H9 (cell line): ENCODE data around the gene FOXQ1. TPM values are rescaled to one million over a fixed set of nuclear protein-coding genes. Genes with fewer than 3 reads are reported as not detected.

Experiments used
- DNase-seq: peaks from one replicate; pipeline ENCODE4 v3.0.0-alpha.2; 2017
- H2AFZ ChIP-seq: one replicate; pipeline ENCODE4 v1.6.1; 2013; ENCODE audit warnings: mild to moderate bottlenecking, low read length, control low read depth, moderate library complexity
- H2AK5ac ChIP-seq: 2 replicates; pipeline ENCODE4 v1.6.1; 2013; ENCODE audit warnings: low read length, control low read depth, mixed read lengths; ENCODE audit not compliant: insufficient read length
- H2BK120ac ChIP-seq: one replicate; pipeline ENCODE4 v1.6.1; 2013; ENCODE audit warnings: low read depth, mild to moderate bottlenecking, low read length, control low read depth, inconsistent platforms; ENCODE audit not compliant: poor library complexity, severe bottlenecking
- H2BK12ac ChIP-seq: 2 replicates; pipeline ENCODE4 v1.6.1; 2013; ENCODE audit warnings: low read length, control low read depth, mixed read lengths, low read depth; ENCODE audit not compliant: insufficient read length
- H2BK15ac ChIP-seq: 2 replicates; pipeline ENCODE4 v1.6.1; 2013; ENCODE audit warnings: low read depth, low read length, control low read depth
- H2BK20ac ChIP-seq: one replicate; pipeline ENCODE4 v1.6.1; 2013; ENCODE audit warnings: low read depth, mild to moderate bottlenecking, low read length, control low read depth, inconsistent platforms; ENCODE audit not compliant: poor library complexity, severe bottlenecking
- H2BK5ac ChIP-seq: 2 replicates; pipeline ENCODE4 v1.6.1; 2013; ENCODE audit warnings: low read length, control low read depth, mixed read lengths; ENCODE audit not compliant: insufficient read length
- H3K14ac ChIP-seq: 2 replicates; pipeline ENCODE4 v1.6.1; 2013; ENCODE audit warnings: low read length, control low read depth; ENCODE audit not compliant: insufficient read depth
- H3K18ac ChIP-seq: 2 replicates; pipeline ENCODE4 v1.6.1; 2013; ENCODE audit warnings: low read depth, mild to moderate bottlenecking, mixed read lengths, low read length, control low read depth; ENCODE audit not compliant: insufficient read length
- H3K23ac ChIP-seq: 2 replicates; pipeline ENCODE4 v1.6.1; 2013; ENCODE audit warnings: low read length, control low read depth, mixed read lengths, low read depth; ENCODE audit not compliant: insufficient read length
- H3K23me2 ChIP-seq: 2 replicates; pipeline ENCODE4 v1.6.1; 2013; ENCODE audit warnings: low read depth, mild to moderate bottlenecking, mixed read lengths, low read length, control low read depth; ENCODE audit not compliant: insufficient read length, poor library complexity, severe bottlenecking
- H3K27ac ChIP-seq: 2 replicates; pipeline ENCODE4 v1.5.1; 2013; ENCODE audit warnings: low read length, control low read depth, mixed read lengths, low read depth; ENCODE audit not compliant: insufficient read length
- H3K27me3 ChIP-seq: 2 replicates; pipeline ENCODE4 v1.6.1; 2013; ENCODE audit warnings: low read length, control low read depth, inconsistent platforms; ENCODE audit not compliant: insufficient read depth
- H3K4ac ChIP-seq: 2 replicates; pipeline ENCODE4 v1.6.1; 2013; ENCODE audit warnings: low read depth, mild to moderate bottlenecking, control low read depth, inconsistent platforms, low read length, moderate library complexity
- H3K4me1 ChIP-seq: 2 replicates; pipeline ENCODE4 v1.6.1; 2013; ENCODE audit warnings: low read length, control low read depth, inconsistent platforms; ENCODE audit not compliant: insufficient read depth
- H3K4me2 ChIP-seq: 2 replicates; pipeline ENCODE4 v1.6.1; 2013; ENCODE audit warnings: low read length, control low read depth, mixed read lengths; ENCODE audit not compliant: insufficient read length, insufficient read depth
- H3K56ac ChIP-seq: 2 replicates; pipeline ENCODE4 v1.6.1; 2013; ENCODE audit warnings: low read depth, mild to moderate bottlenecking, mixed read lengths, low read length, control low read depth; ENCODE audit not compliant: insufficient read length
- H3K79me1 ChIP-seq: 2 replicates; pipeline ENCODE4 v1.6.1; 2013; ENCODE audit warnings: low read depth, mild to moderate bottlenecking, moderate library complexity, low read length, control low read depth, inconsistent platforms; ENCODE audit not compliant: insufficient read depth, poor library complexity, severe bottlenecking
- H3K79me2 ChIP-seq: 2 replicates; pipeline ENCODE4 v1.6.1; 2013; ENCODE audit warnings: low read length, control low read depth, inconsistent platforms; ENCODE audit not compliant: insufficient read depth
- H3K9ac ChIP-seq: 2 replicates; pipeline ENCODE4 v1.6.1; 2013; ENCODE audit warnings: low read length, control low read depth, mixed read lengths; ENCODE audit not compliant: insufficient read length; ENCODE audit errors: extremely low read depth
- H3K9me3 ChIP-seq: one replicate; pipeline ENCODE4 v1.6.1; 2013; ENCODE audit warnings: low read depth, low read length, inconsistent platforms; ENCODE audit not compliant: control insufficient read depth
- H3T11ph ChIP-seq: one replicate; pipeline ENCODE4 v1.6.1; 2013; ENCODE audit warnings: mild to moderate bottlenecking, low read length, control low read depth, inconsistent platforms
- H4K20me1 ChIP-seq: one replicate; pipeline ENCODE4 v1.6.1; 2013; ENCODE audit not compliant: control insufficient read depth, insufficient read length, insufficient read depth
- H4K5ac ChIP-seq: 2 replicates; pipeline ENCODE4 v1.6.1; 2013; ENCODE audit warnings: low read depth, mild to moderate bottlenecking, mixed read lengths, low read length, control low read depth; ENCODE audit not compliant: insufficient read length
- H4K8ac ChIP-seq: replicated peaks from 2 replicates; pipeline ENCODE4 v1.6.1; 2013; ENCODE audit warnings: low read length, control low read depth, mixed read lengths, low read depth; ENCODE audit not compliant: insufficient read length
- H4K91ac ChIP-seq: 2 replicates; pipeline ENCODE4 v1.6.1; 2013; ENCODE audit warnings: low read depth, mild to moderate bottlenecking, moderate library complexity, mixed read lengths, low read length, control low read depth; ENCODE audit not compliant: insufficient read length
- H3K27ac Mint-ChIP-seq, 3 experiments: 2 replicates in 2 of 3; 3 replicates in 1 of 3; pipeline ENCODE4 v1.8.0; 2020 to 2021; ENCODE audit warnings: mixed read lengths in 3 of 3, mild to moderate bottlenecking in 1 of 3, moderate library complexity in 1 of 3
- H3K27me3 Mint-ChIP-seq: 2 replicates; pipeline ENCODE4 v1.8.0; 2021; ENCODE audit warnings: low read depth, mild to moderate bottlenecking, moderate library complexity, mixed read lengths
- H3K36me3 Mint-ChIP-seq, 3 experiments: 2 replicates in 2 of 3; 3 replicates in 1 of 3; pipeline ENCODE4 v1.8.0; 2020 to 2021; ENCODE audit warnings: low read depth in 3 of 3, mixed read lengths in 3 of 3; ENCODE audit not compliant: insufficient read depth in 1 of 3
- H3K4me1 Mint-ChIP-seq, 2 experiments: 2 replicates each; pipeline ENCODE4 v1.8.0; 2020; ENCODE audit warnings: mixed read lengths in 2 of 2
- H3K4me3 Mint-ChIP-seq, 2 experiments: 2 replicates in 1 of 2; 3 replicates in 1 of 2; pipeline ENCODE4 v1.8.0; 2020 to 2021; ENCODE audit warnings: mild to moderate bottlenecking in 2 of 2, mixed read lengths in 2 of 2, moderate library complexity in 1 of 2
- H3K9me3 Mint-ChIP-seq, 2 experiments: 2 replicates in 1 of 2; 3 replicates in 1 of 2; pipeline ENCODE4 v1.8.0; 2020; ENCODE audit warnings: mild to moderate bottlenecking in 2 of 2, mixed read lengths in 2 of 2, moderate library complexity in 1 of 2
- WGBS: extraction: QIAGEN DNeasy Blood & Tissue Kit; methylation state at CpG from one replicate; pipeline ENCODE4 v1.1.7; 2013; ENCODE audit warnings: missing lambda C conversion rate, low lambda C conversion rate, mixed read lengths; ENCODE audit not compliant: insufficient read length; ENCODE audit errors: extremely low coverage; 5-methylcytosine and 5-hydroxymethylcytosine counted together
- total RNA-seq: library from RNA; stranded (reverse); gene quantifications from 2 replicates; pipeline ENCODE4 v1.2.1, GENCODE V29; 2021
- TF ChIP-seq, protein P1 (sequence below): fragments of 200-600 bp; sonication (generic); conservative IDR thresholded peaks from 3 replicates; pipeline ENCODE4 v1.8.0; 2021; ENCODE audit warnings: antibody characterized with exemption, mild to moderate bottlenecking

Gene FOXQ1
- total RNA-seq, 1 experiment from 2014 or later: 0.15 TPM

DNA sequence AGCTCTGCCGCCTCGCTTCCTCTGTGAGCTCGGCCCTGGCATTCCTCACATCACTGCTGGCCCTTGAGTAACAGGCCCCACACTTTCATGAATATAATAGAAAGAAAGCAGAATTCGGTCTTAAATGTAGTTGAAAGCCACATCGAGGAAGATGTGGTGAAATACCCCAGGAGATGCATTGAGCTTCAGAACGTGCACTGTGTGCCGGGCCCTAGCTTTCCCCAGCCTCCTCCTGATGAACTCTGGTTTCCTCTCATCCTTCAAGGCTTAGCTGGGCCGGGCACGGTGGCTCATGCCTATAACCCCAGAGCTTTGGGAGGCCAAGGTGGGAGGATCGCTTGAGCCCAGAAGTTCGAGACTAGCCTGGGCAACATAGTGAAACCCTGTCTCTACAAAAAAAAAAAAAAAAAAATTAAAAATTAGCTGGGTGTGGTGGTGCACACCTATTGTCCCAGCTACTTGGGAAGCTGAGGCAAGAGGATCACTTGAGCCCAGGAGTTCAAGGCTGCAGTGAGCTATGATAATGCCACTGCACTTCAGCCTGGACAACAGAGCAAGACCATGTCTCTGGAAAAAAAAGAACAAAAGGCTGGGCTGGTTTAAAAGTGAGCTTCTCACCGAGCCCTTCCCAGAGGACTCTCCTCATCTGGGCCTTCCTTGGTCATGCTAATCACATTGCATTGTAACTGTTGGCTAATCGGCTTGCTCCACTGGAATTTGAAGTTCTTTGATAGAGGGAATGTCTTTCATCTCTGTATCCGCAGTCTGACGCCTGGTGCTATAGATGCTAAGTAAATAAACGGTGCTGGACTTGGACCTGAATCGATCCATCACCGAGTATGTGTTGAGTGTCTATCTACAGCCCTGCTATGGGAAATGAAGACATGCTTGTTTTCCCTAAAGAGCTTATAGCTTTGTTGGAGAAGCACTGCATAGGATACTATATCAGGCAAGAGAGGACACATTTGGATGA is 43.8 kb upstream of the FOXQ1 start:
- no peak overlapping the region for H3K27ac ChIP-seq
- H3K4me2 ChIP-seq: no peak overlapping the region
- H4K91ac ChIP-seq: no peak overlapping the region

More for the DNA sequence above, 43.8 kb upstream of the FOXQ1 start:
- Mint-ChIP-seq H3K36me3 (peaks cover 6 to 14% (median 9%) of the 10 kb centered on the region in 3 experiments), H3K4me1 (peaks cover 12 to 16% of the 10 kb centered on the region in 2 experiments; a peak in 3 of 4 replicates), H3K27ac (no peak overlapping the region; a peak in 2 of 7 replicates), H3K27me3 (peaks cover 30% of the 10 kb centered on the region), H3K4me3 (no peak overlapping the region), H3K9me3 (peaks cover 17 to 19% of the 10 kb centered on the region in 2 experiments)
- H3T11ph ChIP-seq: no peak overlapping the region
- no peak overlapping the region for H2BK5ac ChIP-seq
- H2BK20ac ChIP-seq: no peak overlapping the region
- no peak overlapping the region for H3K23ac ChIP-seq
- H3K79me1 ChIP-seq: no peaks in the 10 kb centered on the region
- H3K9ac ChIP-seq: no peak overlapping the region
- H3K14ac ChIP-seq: no peak overlapping the region
- no peak overlapping the region for H2AFZ ChIP-seq
- no peaks in the 10 kb centered on the region for H3K23me2 ChIP-seq
- no peak overlapping the region for H4K8ac ChIP-seq
- H3K18ac ChIP-seq: no peak overlapping the region
- no peak overlapping the region for H2AK5ac ChIP-seq
- H3K9me3 ChIP-seq: peaks cover 15% of the 10 kb centered on the region
- H2BK12ac ChIP-seq: no peak overlapping the region
- no CpG with 5 or more reads among the region's 18 CpGs for WGBS
- TF ChIP-seq, protein P1, sequence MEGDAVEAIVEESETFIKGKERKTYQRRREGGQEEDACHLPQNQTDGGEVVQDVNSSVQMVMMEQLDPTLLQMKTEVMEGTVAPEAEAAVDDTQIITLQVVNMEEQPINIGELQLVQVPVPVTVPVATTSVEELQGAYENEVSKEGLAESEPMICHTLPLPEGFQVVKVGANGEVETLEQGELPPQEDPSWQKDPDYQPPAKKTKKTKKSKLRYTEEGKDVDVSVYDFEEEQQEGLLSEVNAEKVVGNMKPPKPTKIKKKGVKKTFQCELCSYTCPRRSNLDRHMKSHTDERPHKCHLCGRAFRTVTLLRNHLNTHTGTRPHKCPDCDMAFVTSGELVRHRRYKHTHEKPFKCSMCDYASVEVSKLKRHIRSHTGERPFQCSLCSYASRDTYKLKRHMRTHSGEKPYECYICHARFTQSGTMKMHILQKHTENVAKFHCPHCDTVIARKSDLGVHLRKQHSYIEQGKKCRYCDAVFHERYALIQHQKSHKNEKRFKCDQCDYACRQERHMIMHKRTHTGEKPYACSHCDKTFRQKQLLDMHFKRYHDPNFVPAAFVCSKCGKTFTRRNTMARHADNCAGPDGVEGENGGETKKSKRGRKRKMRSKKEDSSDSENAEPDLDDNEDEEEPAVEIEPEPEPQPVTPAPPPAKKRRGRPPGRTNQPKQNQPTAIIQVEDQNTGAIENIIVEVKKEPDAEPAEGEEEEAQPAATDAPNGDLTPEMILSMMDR: no peak
- no peaks in the 10 kb centered on the region for H3K79me2 ChIP-seq
- H4K20me1 ChIP-seq: no peaks in the 10 kb centered on the region
- peaks cover 4% of the 10 kb centered on the region; the same call in 1 of the 2 replicates for H3K4me1 ChIP-seq
- no peak overlapping the region for H3K56ac ChIP-seq
- H3K4ac ChIP-seq: no peak overlapping the region
- no peak overlapping the region for H4K5ac ChIP-seq
- no peak overlapping the region for H2BK15ac ChIP-seq
- DNase-seq: no peak
- H2BK120ac ChIP-seq: no peak overlapping the region
- H3K27me3 ChIP-seq: no peaks in the 10 kb centered on the region
